HepG2 (cell line): ENCODE measurements around the gene FAM120B. TPM values are rescaled to one million over a fixed set of nuclear protein-coding genes. Genes with fewer than 3 reads are reported as not detected.

Experiments
- ATAC-seq: fragments of 200-7000 bp; cut with Tn5 transposase; 3 replicates; pipeline ENCODE4 v1.9.1; 2020; ENCODE audit warnings: mild to moderate bottlenecking, moderate library complexity
- BruUV-seq: library from RNA; stranded (reverse); fragments of 400-500 nt; replicated peaks from 2 replicates; lab custom pipeline; 2021; lab: Mats Ljungman, UMichigan
- CTCF ChIA-PET: fragments of 300-600 bp; formaldehyde crosslinking; extraction: SDS; loops from one replicate; lab custom pipeline; 2021; ENCODE audit warnings: low total read pairs, inconsistent platforms, low intra/inter-chr PET ratio; lab: Yijun Ruan, JAX
- POLR2A ChIA-PET: fragments of 350-600 bp; sonication (Branson Sonifier 250); formaldehyde crosslinking; loops from one replicate; lab custom pipeline; 2020; ENCODE audit warnings: antibody characterized with exemption, inconsistent platforms; lab: Yijun Ruan, JAX
- DNase-seq: peaks from one replicate; pipeline ENCODE4 v3.0.0-alpha.2; 2015; ENCODE audit warnings: low spot score
- FAIRE-seq: peaks from 3 replicates; lab custom pipeline; 2011; peaks lifted over from hg19 to GRCh38; lab: Jason Lieb, UNC
- H2AFZ ChIP-seq: one replicate; pipeline ENCODE4 v1.6.1; 2011; ENCODE audit warnings: low read length, inconsistent platforms
- H3K27ac ChIP-seq: fragments of 300-600 bp; 3 replicates; pipeline ENCODE4 v1.8.0; 2011; ENCODE audit warnings: mixed run types, mild to moderate bottlenecking, mixed read lengths, low read length, inconsistent platforms; ENCODE audit not compliant: insufficient read depth; ENCODE audit errors: extremely low read length
- H3K27me3 ChIP-seq, 2 experiments: fragments of 200-600 bp in 1 of 2; 2 replicates in 1 of 2; 3 replicates in 1 of 2; pipeline versions ENCODE4 v1.6.0 to v1.8.0; 2011; ENCODE audit warnings: low read length in 2 of 2, mild to moderate bottlenecking in 2 of 2, moderate library complexity in 2 of 2, inconsistent platforms in 1 of 2; ENCODE audit not compliant: insufficient read depth in 2 of 2, control insufficient read depth in 1 of 2
- H3K36me3 ChIP-seq, 2 experiments: fragments of 200-600 bp in 1 of 2; replicated peaks in 1 of 2; 2 replicates in 1 of 2; 3 replicates in 1 of 2; pipeline versions ENCODE4 v1.5.1 to v1.8.0; 2011; ENCODE audit warnings: low read length in 2 of 2, inconsistent platforms in 1 of 2; ENCODE audit not compliant: insufficient read depth in 2 of 2, control insufficient read depth in 1 of 2
- H3K4me1 ChIP-seq: 2 replicates; pipeline ENCODE4 v1.5.1; 2012; ENCODE audit warnings: low read length, inconsistent platforms; ENCODE audit not compliant: insufficient read depth
- H3K4me2 ChIP-seq: 2 replicates; pipeline ENCODE4 v1.6.0; 2011; ENCODE audit warnings: low read depth, low read length, inconsistent platforms
- H3K4me3 ChIP-seq, 3 experiments: fragments of 200-600 bp in 1 of 3; sonication (generic), shearing (Covaris generic) in 1 of 3; replicated peaks in 1 of 3; 2 replicates each; pipeline ENCODE4 v1.5.1; 2011 to 2016; ENCODE audit warnings: low read length in 3 of 3, inconsistent platforms in 2 of 3, low read depth in 2 of 3, mild to moderate bottlenecking in 2 of 3, control low read depth in 1 of 3, mixed read lengths in 1 of 3; ENCODE audit not compliant: insufficient read depth in 1 of 3
- H3K79me2 ChIP-seq: one replicate; pipeline ENCODE4 v1.6.1; 2011; ENCODE audit warnings: low read length, inconsistent platforms; ENCODE audit not compliant: insufficient read depth
- H3K9ac ChIP-seq: 2 replicates; pipeline ENCODE4 v1.6.0; 2011; ENCODE audit warnings: mild to moderate bottlenecking, low read depth, low read length, inconsistent platforms; ENCODE audit not compliant: insufficient read depth
- H3K9me3 ChIP-seq: 2 replicates; pipeline ENCODE4 v1.5.1; 2012; ENCODE audit warnings: mild to moderate bottlenecking, low read length
- H4K20me1 ChIP-seq: 2 replicates; pipeline ENCODE4 v1.6.0; 2011; ENCODE audit warnings: inconsistent platforms, mild to moderate bottlenecking, low read length, moderate library complexity; ENCODE audit not compliant: insufficient read depth
- BRF2 ChIP-seq: sonication (generic); formaldehyde crosslinking; IDR thresholded peaks from 2 replicates; pipeline ENCODE4 v1.8.1; 2022; ENCODE audit warnings: mild to moderate bottlenecking, missing genetic modification reagents
- E2F2 ChIP-seq: sonication (generic); formaldehyde crosslinking; IDR thresholded peaks from 2 replicates; pipeline ENCODE4 v1.4.0; 2020; ENCODE audit warnings: missing genetic modification reagents, borderline replicate concordance
- HMGA1 ChIP-seq: sonication (generic); formaldehyde crosslinking; conservative IDR thresholded peaks from 2 replicates; pipeline ENCODE4 v1.4.0; 2020; ENCODE audit warnings: missing genetic modification reagents
- HNF4A ChIP-seq: sonication (generic); formaldehyde crosslinking; IDR thresholded peaks from 2 replicates; pipeline ENCODE4 v1.4.0; 2020; ENCODE audit warnings: missing genetic modification reagents
- HNRNPLL ChIP-seq: fragments of 200-400 bp; formaldehyde crosslinking; IDR thresholded peaks from 2 replicates; pipeline ENCODE4 v1.6.1; 2017; ENCODE audit warnings: mild to moderate bottlenecking, low read depth, low read length; ENCODE audit not compliant: poor library complexity, severe bottlenecking
- KLF11 ChIP-seq: IDR thresholded peaks from 2 replicates; pipeline ENCODE4 v1.6.1; 2016; ENCODE audit warnings: missing compliant biosample characterization
- MIXL1 ChIP-seq: IDR thresholded peaks from 2 replicates; pipeline ENCODE4 v1.6.1; 2016
- NCOA5 ChIP-seq: sonication (generic); formaldehyde crosslinking; IDR thresholded peaks from 2 replicates; pipeline ENCODE4 v1.4.0; 2020; ENCODE audit warnings: missing genetic modification reagents
- POGZ ChIP-seq: sonication (generic); formaldehyde crosslinking; IDR thresholded peaks from 2 replicates; pipeline ENCODE4 v1.4.0; 2020; ENCODE audit warnings: mild to moderate bottlenecking, missing genetic modification reagents
- RBM22 ChIP-seq: fragments of 200-400 bp; formaldehyde crosslinking; optimal IDR thresholded peaks from 2 replicates; pipeline ENCODE3; 2017; ENCODE audit warnings: mild to moderate bottlenecking, low read length, moderate library complexity
- RCOR2 ChIP-seq: IDR thresholded peaks from 2 replicates; pipeline ENCODE4 v1.6.1; 2016; ENCODE audit warnings: missing biosample characterization, missing genetic modification reagents
- SATB2 ChIP-seq: sonication (generic); formaldehyde crosslinking; IDR thresholded peaks from 2 replicates; pipeline ENCODE4 v1.5.0; 2020; ENCODE audit warnings: missing genetic modification reagents
- TCF12 ChIP-seq, 2 experiments: fragments of 450-650 bp in 1 of 2; sonication (generic) in 1 of 2; formaldehyde crosslinking in 1 of 2; IDR thresholded peaks; 2 replicates each; pipeline versions ENCODE4 v1.6.1 to v1.8.0; 2017 to 2022; ENCODE audit warnings: antibody characterized with exemption in 1 of 2, mild to moderate bottlenecking in 1 of 2, missing genetic modification reagents in 1 of 2, moderate library complexity in 1 of 2
- YEATS2 ChIP-seq: sonication (generic); formaldehyde crosslinking; IDR thresholded peaks from 2 replicates; pipeline ENCODE4 v1.4.0; 2020; ENCODE audit warnings: missing genetic modification reagents, borderline replicate concordance
- ZNF20 ChIP-seq: sonication (generic); formaldehyde crosslinking; IDR thresholded peaks from 2 replicates; pipeline ENCODE4 v1.4.0; 2020; ENCODE audit warnings: mild to moderate bottlenecking, moderate library complexity, missing genetic modification reagents
- ZNF556 ChIP-seq: sonication (generic); formaldehyde crosslinking; IDR thresholded peaks from 2 replicates; pipeline ENCODE4 v1.4.0; 2020; ENCODE audit warnings: mild to moderate bottlenecking, missing genetic modification reagents, borderline replicate concordance
- ZNF761 ChIP-seq: sonication (generic); formaldehyde crosslinking; conservative IDR thresholded peaks from 2 replicates; pipeline ENCODE4 v1.4.0; 2020; ENCODE audit warnings: mild to moderate bottlenecking, missing genetic modification reagents
- ZNF883 ChIP-seq: sonication (generic); formaldehyde crosslinking; IDR thresholded peaks from 2 replicates; pipeline ENCODE4 v1.5.1; 2020; ENCODE audit warnings: mild to moderate bottlenecking, missing genetic modification reagents; ENCODE audit errors: not compliant biosample characterization
- WGBS: methylation state at CpG from one replicate; pipeline ENCODE4 v1.1.6; 2017; ENCODE audit warnings: low lambda C conversion rate; 5-methylcytosine and 5-hydroxymethylcytosine counted together
- in situ Hi-C: cut with HindIII; loops from 2 replicates; pipeline ENCODE4 v1.10.0; 2017; ENCODE audit warnings: low pct_unique_long_range_greater_than_20kb; ENCODE audit not compliant: extremely low pct_ligation_motif_present
- intact Hi-C: fragments of 100-400 bp; cut with micrococcal nuclease; formaldehyde crosslinking; loops from one replicate; pipeline ENCODE4 v1.10.0; 2022; ENCODE audit not compliant: unreplicated experiment
- polyA plus RNA-seq, 8 experiments: library from polyadenylated mRNA; depleted of rRNA in 3 of 8; stranded (reverse) in 7 of 8; unstranded in 1 of 8; fragments of >200 nt; fragmentation: Illumina TruSeq in 4 of 8; extraction: Trizol in 4 of 8; gene quantifications; 2 replicates each; pipeline versions ENCODE4 v1.2.1 to v1.2.3, GENCODE V29; 2011 to 2016; ENCODE audit warnings: low read depth in 4 of 8, missing spikeins in 1 of 8, mixed read lengths in 1 of 8; ENCODE audit not compliant: insufficient read depth in 1 of 8
- total RNA-seq, 5 experiments: library from RNA; depleted of rRNA; stranded (reverse); fragments of >200 nt; fragmentation: Illumina TruSeq; extraction: Trizol; gene quantifications; 2 replicates each; pipeline ENCODE4 v1.2.3, GENCODE V29; 2016; ENCODE audit warnings: low read depth in 1 of 5

FAM120B gene
- total and polyA plus RNA-seq, 2 of the 13 experiments (the other 11 are each of a cell fraction or from before 2014, with no cell fraction given) = 9.2 to 10.7 TPM

- FAIRE-seq = peak; percentile 49
Observed at GRCh38 chr6:170365121-170365520, 58.6 kb downstream of the FAM120B start.

GRCh38 chr6:170365593-170365992 lies 59.0 kb downstream of the FAM120B start:
- peak overlapping the region; percentile 61 for H3K27ac ChIP-seq
- no peaks in the 10 kb centered on the region for H3K27me3 ChIP-seq
- H3K79me2 ChIP-seq = no peaks in the 10 kb centered on the region
- H3K4me1 ChIP-seq = peaks cover 56% of the 10 kb centered on the region
- CTCF ChIA-PET = no interaction called here
- no TSS peak for BruUV-seq
- in situ Hi-C loops = no loop called here
- intact Hi-C loops = no loop called here
- WGBS = 89% methylated on average over 5 of the region's 7 CpGs
- H3K9ac ChIP-seq = no peak overlapping the region
- H3K4me3 ChIP-seq = no peak overlapping the region
- DNase-seq (no peak), ATAC-seq (no peak), FAIRE-seq (no peak)
- no peak overlapping the region for H3K4me2 ChIP-seq
- POLR2A ChIA-PET = no interaction called here
- H4K20me1 ChIP-seq = no peaks in the 10 kb centered on the region
- no peaks in the 10 kb centered on the region for H3K9me3 ChIP-seq
- TF ChIP-seq E2F2 (CRISPR knock-in tag) = no peak
- TF ChIP-seq HMGA1 (CRISPR knock-in tag) = no peak
- TF ChIP-seq TCF12 (IDR thresholded peaks at IDR 0.05) = no peak
- no peak for TF ChIP-seq TCF12 (CRISPR knock-in tag; IDR thresholded peaks at IDR 0.05)
- TF ChIP-seq NCOA5 (CRISPR knock-in tag) = no peak
- no peak for TF ChIP-seq MIXL1 (CRISPR knock-in tag)
- no peak for TF ChIP-seq BRF2 (CRISPR knock-in tag)
- TF ChIP-seq HNRNPLL = no peak
- no peak for TF ChIP-seq ZNF761 (CRISPR knock-in tag)
- TF ChIP-seq POGZ (CRISPR knock-in tag) = no peak
- no peak for TF ChIP-seq HNF4A (CRISPR knock-in tag)
- no peak for TF ChIP-seq ZNF883 (CRISPR knock-in tag)
- TF ChIP-seq RCOR2 (CRISPR knock-in tag) = no peak
- TF ChIP-seq ZNF556 (CRISPR knock-in tag) = no peak
- TF ChIP-seq SATB2 (CRISPR knock-in tag) = no peak
- TF ChIP-seq ZNF20 (CRISPR knock-in tag) = no peak
- no peak for TF ChIP-seq KLF11 (CRISPR knock-in tag)
- H2AFZ ChIP-seq = no peak overlapping the region
- H3K36me3 ChIP-seq = peaks cover 8 to 26% of the 10 kb centered on the region in 2 experiments

More at GRCh38 chr6:170365121-170365520, 58.6 kb downstream of the FAM120B start:
- no peak overlapping the region for H3K9ac ChIP-seq
- 88% methylated on average over 4 of the region's 4 CpGs for WGBS
- H3K4me2 ChIP-seq = no peak overlapping the region
- ATAC-seq = no peak
- H3K9me3 ChIP-seq = no peaks in the 10 kb centered on the region
- POLR2A ChIA-PET = no interaction called here
- peaks cover 11 to 30% of the 10 kb centered on the region in 2 experiments for H3K36me3 ChIP-seq
- H3K4me1 ChIP-seq = peaks cover 56% of the 10 kb centered on the region
- H3K79me2 ChIP-seq = no peaks in the 10 kb centered on the region
- in situ Hi-C loops = no loop called here
- no peak overlapping the region for H3K27ac ChIP-seq
- no peak overlapping the region for H3K4me3 ChIP-seq
- no peak for DNase-seq
- intact Hi-C loops = no loop called here
- CTCF ChIA-PET = no interaction called here
- TF ChIP-seq RBM22 (peak; percentile 23), YEATS2 (CRISPR knock-in tag) (no peak)
- BruUV-seq = no TSS peak
- H3K27me3 ChIP-seq = no peaks in the 10 kb centered on the region
- no peak overlapping the region for H2AFZ ChIP-seq
- no peaks in the 10 kb centered on the region for H4K20me1 ChIP-seq
